ENCODE measurements around the gene IGSF9. TPM values are rescaled to one million over a fixed set of nuclear protein-coding genes. Genes with fewer than 3 reads are reported as not detected.

IGSF9 gene
- total RNA-seq, 1 experiment from 2014 or later = 15.6 TPM

GRCh38 chr1:159932296-159933285 lies 12.8 kb downstream of the IGSF9 start:
- POLR2A ChIA-PET (ENCODE audit: unreplicated experiment) = interaction anchor here (0.6 kb wide), 1 partner anchor 16 kb away, joined by 4 read pairs; no protein-coding TSS in a partner anchor
- CTCF ChIA-PET = interaction anchor here (2.2 kb wide), 1 partner anchor 75 kb away, joined by 12 read pairs; no protein-coding TSS in a partner anchor
- ATAC-seq (no peak), DNase-seq (peak; percentile 31)
- Histone ChIP-seq H3K9me2 (replicated peaks; ENCODE audit: low read length) (no peaks in the 10 kb centered on the region), H4K20me1 (ENCODE audit: low read length) (no peaks in the 10 kb centered on the region), H3K4me1 (ENCODE audit: insufficient read depth, low read length) (peaks cover 24% of the 10 kb centered on the region), H3K79me2 (ENCODE audit: low read length) (no peaks in the 10 kb centered on the region), H3K4me2 (ENCODE audit: low read length) (no peak overlapping the region), H3K9ac (ENCODE audit: low read length) (no peak overlapping the region), H3K9me3 (ENCODE audit: low read length) (no peaks in the 10 kb centered on the region), H3K4me3 (ENCODE audit: low read length) (no peak overlapping the region), H3K27me3 (ENCODE audit: low read length) (no peaks in the 10 kb centered on the region), H3K27ac (ENCODE audit: low read length) (0 out of 2 replicates have a peak overlapping the region, but pooled peaks have one; percentile 6), H2AFZ (ENCODE audit: low read length) (no peak overlapping the region), H3K36me3 (ENCODE audit: low read depth, low read length) (no peaks in the 10 kb centered on the region; the same call in 1 of the 2 replicates), H3F3A (ENCODE audit: low read length, unreplicated experiment) (no peaks in the 10 kb centered on the region)
- intact Hi-C loops (cut with micrococcal nuclease) = no loop called here
- TF ChIP-seq CTCF (conservative IDR thresholded peaks at IDR 0.05; ENCODE audit: low read depth, low read length) (peak; percentile 33; the same call in 1 of the 2 replicates), EZH2 (IDR thresholded peaks at IDR 0.05; ENCODE audit: low read length, unreplicated experiment) (no peak)
- no TSS peak for BruUV-seq (replicated peaks)

- H3K4me2 ChIP-seq (ENCODE audit: low read length) = no peak overlapping the region
- intact Hi-C loops (cut with micrococcal nuclease) = no loop called here
- no TSS peak for BruUV-seq (replicated peaks)
- no peak for ATAC-seq
- no peaks in the 10 kb centered on the region for H3K27me3 ChIP-seq (ENCODE audit: low read length)
- DNase-seq = no peak
- H3K79me2 ChIP-seq (ENCODE audit: low read length) = no peaks in the 10 kb centered on the region
- no peaks in the 10 kb centered on the region; the same call in 1 of the 2 replicates for H3K36me3 ChIP-seq (ENCODE audit: low read depth, low read length)
- ChIA-PET CTCF (no interaction called here), POLR2A (ENCODE audit: unreplicated experiment) (no interaction called here)
- H4K20me1 ChIP-seq (ENCODE audit: low read length) = no peaks in the 10 kb centered on the region
- H3K9me3 ChIP-seq (ENCODE audit: low read length) = no peaks in the 10 kb centered on the region
- no peak overlapping the region for H3K27ac ChIP-seq (ENCODE audit: low read length)
- H3F3A ChIP-seq (ENCODE audit: low read length, unreplicated experiment) = no peaks in the 10 kb centered on the region
- H3K9me2 ChIP-seq (replicated peaks; ENCODE audit: low read length) = no peaks in the 10 kb centered on the region
- no peak overlapping the region for H3K9ac ChIP-seq (ENCODE audit: low read length)
- peaks cover 16% of the 10 kb centered on the region for H3K4me1 ChIP-seq (ENCODE audit: insufficient read depth, low read length)
- H2AFZ ChIP-seq (ENCODE audit: low read length) = no peak overlapping the region
- TF ChIP-seq EZH2 (IDR thresholded peaks at IDR 0.05; ENCODE audit: low read length, unreplicated experiment) = no peak
- TF ChIP-seq EZH2phosphoT487 (IDR thresholded peaks at IDR 0.05; ENCODE audit: borderline replicate concordance, low read length) = no peak
- TF ChIP-seq CTCF (conservative IDR thresholded peaks at IDR 0.05; ENCODE audit: low read depth, low read length) = no peak
- H3K4me3 ChIP-seq (ENCODE audit: low read length) = no peak overlapping the region
Measured at GRCh38 chr1:159931795-159932173, 13.6 kb downstream of the IGSF9 start.

All from PC-3 (cell line).